SH-SY5Y (cell line): ENCODE results near the gene ARHGEF16.

Source experiments
- GATA2 ChIP-seq: IDR thresholded peaks from 2 replicates; pipeline ENCODE4 v1.6.1; 2011; ENCODE audit warnings: mild to moderate bottlenecking, low read depth, low read length
- GATA3 ChIP-seq: IDR thresholded peaks from 2 replicates; pipeline ENCODE4 v1.6.1; 2011; ENCODE audit warnings: low read depth, mild to moderate bottlenecking, low read length, moderate library complexity

- TF ChIP-seq GATA3 (no peak), GATA2 (no peak)
Observed at GRCh38 chr1:3407021-3407420, 47.4 kb upstream of the ARHGEF16 start.
